HG02938 (cell line): ENCODE data around the gene LRRC8B.
"Not testable (repeated sequence)": the region's sequence is repeated elsewhere in the genome, so short reads cannot be mapped to it uniquely, and the experiment has no call there.

Experiments
- ATAC-seq: cut with Tn5 transposase; IDR thresholded peaks from one replicate; pipeline ENCODE4 v1.9.1; 2021; ENCODE audit warnings: mild to moderate bottlenecking, moderate library complexity; ENCODE audit not compliant: unreplicated experiment

The LRRC8B gene

GRCh38 chr1:89523572-89524368 lies 859 bp upstream of the LRRC8B start:
- peak; percentile 22 for ATAC-seq

GRCh38 chr1:89525169-89525855 lies 683 bp downstream of the LRRC8B start:
- peak; percentile 27 for ATAC-seq

GRCh38 chr1:89527256-89527655 lies 2.6 kb downstream of the LRRC8B start:
- ATAC-seq = no peak

GRCh38 chr1:89527750-89528381 lies 3.2 kb downstream of the LRRC8B start:
- ATAC-seq = no peak

GRCh38 chr1:89528382-89528780 lies 3.8 kb downstream of the LRRC8B start:
- ATAC-seq = no peak

GRCh38 chr1:89529196-89529595 lies 4.6 kb downstream of the LRRC8B start:
- no peak for ATAC-seq

GRCh38 chr1:89530444-89531089 lies 5.9 kb downstream of the LRRC8B start:
- ATAC-seq = no peak

- ATAC-seq = no peak
Measured at GRCh38 chr1:89531480-89532139, 7.0 kb downstream of the LRRC8B start.

- ATAC-seq = no peak
Measured at GRCh38 chr1:89532228-89532627, 7.6 kb downstream of the LRRC8B start.

- no peak for ATAC-seq
Measured at GRCh38 chr1:89532866-89533265, 8.2 kb downstream of the LRRC8B start.

GRCh38 chr1:89535537-89535936 lies 10.9 kb downstream of the LRRC8B start:
- ATAC-seq = no peak

GRCh38 chr1:89536555-89537341 lies 12.1 kb downstream of the LRRC8B start:
- ATAC-seq = no peak

- ATAC-seq = no peak
Measured at GRCh38 chr1:89538361-89538760, 13.7 kb downstream of the LRRC8B start.

GRCh38 chr1:89539128-89539527 lies 14.5 kb downstream of the LRRC8B start:
- ATAC-seq = no peak

GRCh38 chr1:89540406-89540970 lies 15.9 kb downstream of the LRRC8B start:
- no peak for ATAC-seq

- ATAC-seq = no peak
Measured at GRCh38 chr1:89542345-89542744, 17.7 kb downstream of the LRRC8B start.

GRCh38 chr1:89543632-89544031 lies 19.0 kb downstream of the LRRC8B start:
- ATAC-seq = not testable (repeated sequence)

GRCh38 chr1:89545264-89546038 lies 20.8 kb downstream of the LRRC8B start:
- ATAC-seq = no peak
